Hematopoietic multipotent progenitor cell treated with erythropoietin and hydrocortisone succinate and interleukin-3 and kit ligand, for 15 days (in vitro differentiated cells): Measurements from ENCODE around the gene SH3YL1.

Experiments used
- DNase-seq: peaks from one replicate; pipeline ENCODE4 v3.0.0-alpha.2; 2015; ENCODE audit warnings: low spot score

Gene SH3YL1, protein sequence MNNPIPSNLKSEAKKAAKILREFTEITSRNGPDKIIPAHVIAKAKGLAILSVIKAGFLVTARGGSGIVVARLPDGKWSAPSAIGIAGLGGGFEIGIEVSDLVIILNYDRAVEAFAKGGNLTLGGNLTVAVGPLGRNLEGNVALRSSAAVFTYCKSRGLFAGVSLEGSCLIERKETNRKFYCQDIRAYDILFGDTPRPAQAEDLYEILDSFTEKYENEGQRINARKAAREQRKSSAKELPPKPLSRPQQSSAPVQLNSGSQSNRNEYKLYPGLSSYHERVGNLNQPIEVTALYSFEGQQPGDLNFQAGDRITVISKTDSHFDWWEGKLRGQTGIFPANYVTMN

DNA sequence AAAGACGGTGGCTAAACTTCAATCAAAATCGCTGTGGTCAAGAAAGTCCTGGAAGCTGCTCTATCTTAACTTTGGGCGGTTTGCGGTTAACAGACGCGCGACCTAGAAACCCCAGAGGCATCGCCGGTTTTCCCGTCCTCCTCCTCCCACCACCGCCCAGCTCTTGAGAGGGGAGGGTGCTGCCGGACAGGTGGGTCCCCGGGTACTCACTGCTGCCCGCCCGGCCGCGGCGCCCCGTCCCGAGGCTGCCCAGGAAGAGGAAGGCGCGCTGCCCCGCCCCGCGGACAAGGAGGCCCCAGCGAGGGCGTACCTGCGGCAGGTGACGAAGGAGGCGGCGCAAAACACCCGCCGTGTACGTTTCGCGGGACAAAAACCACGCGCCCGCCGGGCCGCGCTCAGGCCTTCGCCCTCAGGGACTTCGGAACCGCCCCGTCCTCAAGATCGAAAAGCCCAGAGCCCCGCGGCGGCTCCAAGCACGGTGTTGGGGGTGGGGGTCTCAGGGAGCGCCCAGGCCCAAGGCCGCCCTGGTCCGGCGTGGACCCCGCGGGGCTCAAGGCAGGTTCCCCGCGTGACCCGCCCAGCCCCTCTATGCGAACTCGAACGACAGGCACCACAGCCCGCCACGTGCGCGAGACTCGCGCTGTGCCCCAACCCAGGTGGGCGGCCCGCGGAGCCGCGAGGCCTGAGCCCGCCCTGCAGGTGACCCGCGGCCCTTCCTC is at the start of gene SH3YL1:
SH3YL1 (minus strand) TSS at position 259 of the 719 bp plus-strand sequence; CDS start at position 211, 48 bp downstream.
- DNase-seq = no peak

- DNase-seq = no peak
Measured at GRCh38 chr2:310994-311393, 47.2 kb upstream of the SH3YL1 start.

DNA sequence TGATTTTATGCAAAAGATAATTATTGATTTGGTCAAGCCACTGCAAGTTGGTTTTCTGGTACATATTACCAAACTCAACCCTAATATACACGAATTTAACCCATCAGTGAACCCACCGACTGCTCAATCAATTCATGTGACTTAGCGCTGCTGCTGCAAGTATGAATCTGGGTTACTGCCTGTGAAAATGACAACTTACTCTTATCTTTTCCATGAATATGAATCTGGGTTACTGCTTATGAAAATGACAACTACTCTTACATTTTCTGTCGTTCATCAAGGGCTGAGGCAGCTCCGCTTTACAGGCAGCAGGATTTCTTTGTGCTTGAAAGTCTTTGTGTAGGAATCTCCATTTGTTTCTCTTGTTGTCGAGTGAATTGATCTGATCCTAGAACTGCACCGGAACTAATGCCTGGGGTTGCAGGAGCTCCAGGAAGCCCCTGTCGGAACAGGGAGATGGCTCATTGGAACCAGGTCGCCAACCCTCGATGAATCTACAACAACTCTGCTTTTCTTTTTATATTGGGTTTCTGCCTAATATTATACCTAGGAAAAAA is 46.2 kb upstream of the SH3YL1 start:
- DNase-seq = no peak

DNA sequence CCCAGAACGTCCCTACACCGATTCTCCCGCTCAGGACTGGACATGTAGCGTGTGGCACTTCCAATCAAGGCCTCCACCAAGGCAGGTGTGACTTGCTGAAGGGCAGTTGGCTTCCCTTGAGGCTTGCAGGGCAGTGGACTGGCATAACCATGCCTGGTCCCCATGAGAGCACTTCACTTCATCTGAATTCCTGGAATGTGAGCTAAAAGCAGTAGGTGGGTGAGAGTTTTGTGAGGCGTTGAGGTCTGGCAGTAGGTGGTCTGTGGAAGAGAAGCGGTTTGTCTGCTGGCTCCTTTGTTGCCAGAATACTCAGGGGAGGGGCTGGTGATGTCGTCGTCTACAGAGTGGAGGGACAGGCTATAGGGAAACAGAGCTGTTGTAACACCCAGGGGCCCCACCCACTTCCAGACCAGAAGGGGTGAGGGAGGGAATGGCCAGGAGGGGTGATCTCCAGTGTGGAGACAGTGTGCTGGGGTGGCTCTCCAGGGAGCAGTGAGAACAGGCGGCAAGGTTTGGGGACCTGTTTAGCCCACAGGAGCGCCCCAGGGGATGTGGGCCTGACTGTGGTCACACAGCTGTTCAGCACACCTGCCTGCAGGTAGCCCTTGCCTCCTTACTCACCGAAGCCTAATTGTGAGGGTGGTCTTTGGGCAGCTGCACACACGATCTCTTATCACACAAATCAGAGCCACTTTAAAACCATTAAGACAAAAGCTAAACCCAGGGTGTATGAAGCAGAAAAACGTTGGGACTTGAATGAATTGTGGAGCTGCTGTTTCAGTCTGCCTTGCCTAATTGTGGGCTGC is 45.5 kb upstream of the SH3YL1 start:
- DNase-seq = no peak

- no peak for DNase-seq
Measured at GRCh38 chr2:305366-305765, 41.5 kb upstream of the SH3YL1 start.

- DNase-seq = no peak
Measured at GRCh38 chr2:296354-296753, 32.5 kb upstream of the SH3YL1 start.

- no peak for DNase-seq
Measured at GRCh38 chr2:295090-295489, 31.3 kb upstream of the SH3YL1 start.

DNA sequence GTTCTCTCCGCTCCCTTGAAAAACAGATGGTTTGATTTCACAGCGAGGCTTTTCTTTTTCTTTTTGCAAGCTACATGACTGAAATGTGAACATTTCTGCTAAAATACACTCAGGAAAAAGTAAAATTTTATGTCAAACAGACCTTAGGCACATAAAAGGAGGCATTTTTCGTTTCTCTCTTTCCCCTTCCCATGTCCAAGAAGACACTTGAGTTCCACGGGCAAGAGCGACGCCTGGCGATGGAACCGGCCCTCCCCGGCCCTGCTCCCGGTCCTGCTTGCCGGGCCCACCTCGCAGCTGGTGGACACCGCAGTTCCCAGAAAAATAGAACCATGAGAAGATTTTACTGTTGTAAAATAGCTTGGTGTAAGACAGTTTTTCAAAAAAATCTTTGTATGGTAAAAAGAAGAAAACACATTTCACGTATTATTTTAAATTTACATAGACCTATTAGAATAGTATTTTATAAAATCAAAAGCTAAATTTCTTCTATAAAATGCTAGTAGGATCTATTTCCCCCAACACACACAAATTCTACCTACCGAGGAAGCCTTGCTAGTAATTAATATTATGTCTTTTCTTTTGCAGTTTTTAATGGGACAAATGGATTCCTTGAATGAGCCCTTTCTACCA is 26.4 kb upstream of the SH3YL1 start:
- DNase-seq = peak; percentile 66

- no peak for DNase-seq
Measured at GRCh38 chr2:289362-290089, 25.7 kb upstream of the SH3YL1 start.

- DNase-seq = no peak
Measured at GRCh38 chr2:288758-289361, 25.0 kb upstream of the SH3YL1 start.

GRCh38 chr2:287911-288757 is 24.3 kb upstream of the SH3YL1 start, which contains the start of gene ALKAL2:
TSS of gene ALKAL2 (minus strand) at chr2:288091. CDS start at chr2:287835, 256 bp downstream.
- DNase-seq = no peak

GRCh38 chr2:287471-287885 is 23.6 kb upstream of the SH3YL1 start:
- no peak for DNase-seq

DNA sequence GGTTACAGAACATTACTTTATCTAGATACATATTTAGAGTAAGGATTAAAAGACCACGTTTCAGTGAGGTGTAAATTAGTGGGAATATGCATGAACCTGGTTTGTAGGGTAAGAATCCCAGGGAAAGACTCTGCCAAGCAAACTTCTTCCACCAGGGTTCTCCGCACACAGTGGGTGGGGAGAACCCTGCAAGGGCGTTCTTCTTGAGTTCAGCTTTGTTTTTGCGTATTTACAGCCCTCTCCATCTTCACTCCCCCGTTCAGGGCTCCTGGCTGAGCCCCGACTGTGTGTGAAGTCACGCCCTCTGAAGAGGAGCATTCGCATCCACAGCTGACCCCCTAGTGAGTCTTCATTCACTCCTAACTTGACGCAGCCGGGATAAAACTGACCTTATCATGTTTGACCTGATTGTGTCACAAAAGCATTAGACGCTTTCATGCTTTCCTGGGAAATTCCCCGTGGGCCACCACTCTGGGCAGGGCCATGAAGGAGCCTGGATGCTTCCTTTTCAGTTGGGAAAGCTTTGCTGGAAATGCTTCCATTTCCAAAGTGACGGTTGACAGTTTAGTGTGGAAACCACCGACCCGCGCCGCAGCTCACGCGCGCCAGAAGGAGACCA is 23.1 kb upstream of the SH3YL1 start:
- DNase-seq = no peak

- no peak for DNase-seq
Measured at GRCh38 chr2:286035-286434, 22.2 kb upstream of the SH3YL1 start.

- DNase-seq = no peak
Measured at GRCh38 chr2:285531-285930, 21.7 kb upstream of the SH3YL1 start.

DNA sequence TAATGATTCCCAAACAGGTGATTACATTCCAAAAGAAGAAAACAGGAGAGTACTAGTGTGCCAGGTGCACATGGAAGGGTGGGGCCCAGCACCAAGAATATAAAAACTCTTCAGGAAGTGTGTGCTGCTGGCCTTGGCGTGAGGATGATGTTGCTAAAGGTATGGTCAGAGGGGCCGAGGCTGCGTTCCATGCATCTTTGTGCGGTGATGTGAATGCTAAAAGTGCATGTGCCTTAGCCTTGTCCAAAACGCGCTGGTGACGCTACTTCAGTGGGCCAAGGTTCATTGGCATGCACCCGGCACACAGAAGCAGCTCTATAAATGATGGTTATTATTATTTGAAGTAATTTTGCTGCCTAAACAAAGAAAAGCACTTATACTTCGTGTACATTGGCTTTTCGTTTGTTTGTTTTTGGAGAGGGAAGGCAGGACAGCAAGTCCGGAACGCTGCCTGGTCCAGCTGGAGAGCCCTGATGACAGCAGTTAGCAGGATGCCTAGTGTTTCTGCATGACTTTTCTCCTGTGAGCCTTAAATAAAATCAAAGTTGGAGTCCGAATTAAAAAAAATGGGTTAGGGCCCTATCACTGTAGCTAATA is 21.2 kb upstream of the SH3YL1 start:
- DNase-seq = no peak

- no peak for DNase-seq
Measured at GRCh38 chr2:283996-284794, 20.4 kb upstream of the SH3YL1 start.
